GM18867 (cell line): ENCODE results near the gene CPEB2.

Experiments used
- ATAC-seq: cut with Tn5 transposase; IDR thresholded peaks from one replicate; pipeline ENCODE4 v1.9.1; 2021; ENCODE audit warnings: mild to moderate bottlenecking, moderate library complexity; ENCODE audit not compliant: unreplicated experiment

The CPEB2 gene

GRCh38 chr4:15109600-15109999, 107.3 kb downstream of the CPEB2 start:
- no peak for ATAC-seq

GRCh38 chr4:15110120-15110571, 107.9 kb downstream of the CPEB2 start:
- no peak for ATAC-seq

GRCh38 chr4:15116509-15117079, 114.3 kb downstream of the CPEB2 start:
- no peak for ATAC-seq

GRCh38 chr4:15117270-15117946, 115.1 kb downstream of the CPEB2 start:
- no peak for ATAC-seq

GRCh38 chr4:15118292-15118691, 116.0 kb downstream of the CPEB2 start:
- no peak for ATAC-seq
